ENCODE data around the gene NTNG1. TPM values are rescaled to one million over a fixed set of nuclear protein-coding genes. Genes with fewer than 3 reads are reported as not detected.

Gene NTNG1
- total RNA-seq, 1 donor from 2014 or later: 0.79 TPM

- H3K27me3 ChIP-seq: no peaks in the 10 kb centered on the region
- TF ChIP-seq EZH2 (IDR thresholded peaks at IDR 0.05) (no peak), EZH2phosphoT487 (IDR thresholded peaks at IDR 0.05) (no peak)
- TF ChIP-seq, protein P1, sequence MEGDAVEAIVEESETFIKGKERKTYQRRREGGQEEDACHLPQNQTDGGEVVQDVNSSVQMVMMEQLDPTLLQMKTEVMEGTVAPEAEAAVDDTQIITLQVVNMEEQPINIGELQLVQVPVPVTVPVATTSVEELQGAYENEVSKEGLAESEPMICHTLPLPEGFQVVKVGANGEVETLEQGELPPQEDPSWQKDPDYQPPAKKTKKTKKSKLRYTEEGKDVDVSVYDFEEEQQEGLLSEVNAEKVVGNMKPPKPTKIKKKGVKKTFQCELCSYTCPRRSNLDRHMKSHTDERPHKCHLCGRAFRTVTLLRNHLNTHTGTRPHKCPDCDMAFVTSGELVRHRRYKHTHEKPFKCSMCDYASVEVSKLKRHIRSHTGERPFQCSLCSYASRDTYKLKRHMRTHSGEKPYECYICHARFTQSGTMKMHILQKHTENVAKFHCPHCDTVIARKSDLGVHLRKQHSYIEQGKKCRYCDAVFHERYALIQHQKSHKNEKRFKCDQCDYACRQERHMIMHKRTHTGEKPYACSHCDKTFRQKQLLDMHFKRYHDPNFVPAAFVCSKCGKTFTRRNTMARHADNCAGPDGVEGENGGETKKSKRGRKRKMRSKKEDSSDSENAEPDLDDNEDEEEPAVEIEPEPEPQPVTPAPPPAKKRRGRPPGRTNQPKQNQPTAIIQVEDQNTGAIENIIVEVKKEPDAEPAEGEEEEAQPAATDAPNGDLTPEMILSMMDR (IDR thresholded peaks at IDR 0.05): no peak
- H3K9me3 Mint-ChIP-seq: no peaks in the 10 kb centered on the region
- no peak overlapping the region for H3K27ac ChIP-seq
- H3K4me3 Mint-ChIP-seq: no peak overlapping the region
- no peaks in the 10 kb centered on the region for H3K9me3 ChIP-seq (ENCODE audit: low read depth)
- peaks cover 21% of the 10 kb centered on the region for H3K4me1 Mint-ChIP-seq
- H3K9ac ChIP-seq: no peak overlapping the region
- H3K36me3 ChIP-seq: no peaks in the 10 kb centered on the region
- H4K20me1 ChIP-seq (ENCODE audit: low read depth): no peaks in the 10 kb centered on the region
- no peak overlapping the region for H2AFZ ChIP-seq (replicated peaks)
- H3K79me2 ChIP-seq (ENCODE audit: low read depth): no peaks in the 10 kb centered on the region
- no peak overlapping the region for H3K4me3 ChIP-seq
- no peaks in the 10 kb centered on the region for H3K27me3 Mint-ChIP-seq (ENCODE audit: insufficient read depth, low read depth)
- no peak overlapping the region for H3K4me2 ChIP-seq
- H3K36me3 Mint-ChIP-seq: no peaks in the 10 kb centered on the region
- no peaks in the 10 kb centered on the region for H3F3A ChIP-seq (ENCODE audit: low read depth)
- no peak overlapping the region for H3K27ac Mint-ChIP-seq
- H3K4me1 ChIP-seq: no peaks in the 10 kb centered on the region
- no peak for DNase-seq (ENCODE audit: low spot score)
Measured at GRCh38 chr1:107459204-107459904, 318.5 kb downstream of the NTNG1 start.

DNA sequence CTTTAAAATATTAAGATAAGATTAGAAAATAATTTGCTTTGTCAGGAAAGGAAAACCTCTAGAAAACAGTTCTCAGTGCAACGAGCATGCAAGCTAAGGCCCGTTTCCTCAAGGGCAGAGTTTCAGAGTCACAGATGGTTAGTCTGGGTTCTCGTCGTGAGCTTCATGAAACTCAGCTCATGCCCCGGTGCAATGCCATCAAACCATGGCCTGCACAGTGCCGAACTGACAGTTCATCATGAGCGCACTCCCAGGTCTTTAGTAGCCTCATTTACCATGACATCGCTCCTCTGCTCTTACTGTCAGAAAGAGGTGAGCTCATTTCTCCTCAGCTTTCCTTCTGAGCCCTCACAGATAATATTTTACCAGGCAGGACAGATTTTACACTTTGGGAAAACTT is 319.2 kb downstream of the NTNG1 start:
- Mint-ChIP-seq H3K27ac (no peak overlapping the region), H3K27me3 (ENCODE audit: insufficient read depth, low read depth) (no peaks in the 10 kb centered on the region), H3K4me3 (no peak overlapping the region), H3K36me3 (no peaks in the 10 kb centered on the region), H3K4me1 (peaks cover 21% of the 10 kb centered on the region), H3K9me3 (no peaks in the 10 kb centered on the region)
- no peaks in the 10 kb centered on the region for H3K9me3 ChIP-seq (ENCODE audit: low read depth)
- no peaks in the 10 kb centered on the region for H3K36me3 ChIP-seq
- H3K4me2 ChIP-seq: no peak overlapping the region
- H3K79me2 ChIP-seq (ENCODE audit: low read depth): no peaks in the 10 kb centered on the region
- H3K27ac ChIP-seq: no peak overlapping the region
- no peak for DNase-seq (ENCODE audit: low spot score)
- no peak overlapping the region for H3K4me3 ChIP-seq
- H4K20me1 ChIP-seq (ENCODE audit: low read depth): no peaks in the 10 kb centered on the region
- H3K4me1 ChIP-seq: no peaks in the 10 kb centered on the region
- TF ChIP-seq EZH2 (IDR thresholded peaks at IDR 0.05) (no peak), EZH2phosphoT487 (IDR thresholded peaks at IDR 0.05) (no peak)
- TF ChIP-seq, protein P1 (IDR thresholded peaks at IDR 0.05): no peak
- H3K27me3 ChIP-seq: no peaks in the 10 kb centered on the region
- H3F3A ChIP-seq (ENCODE audit: low read depth): no peaks in the 10 kb centered on the region
- H3K9ac ChIP-seq: no peak overlapping the region
- H2AFZ ChIP-seq (replicated peaks): no peak overlapping the region

GRCh38 chr1:107464827-107465226 is 324.0 kb downstream of the NTNG1 start:
- Mint-ChIP-seq H3K4me3 (no peak overlapping the region), H3K27ac (no peak overlapping the region), H3K36me3 (no peaks in the 10 kb centered on the region), H3K9me3 (no peaks in the 10 kb centered on the region), H3K27me3 (ENCODE audit: insufficient read depth, low read depth) (no peaks in the 10 kb centered on the region), H3K4me1 (peaks cover 6% of the 10 kb centered on the region)
- Histone ChIP-seq H4K20me1 (ENCODE audit: low read depth) (no peaks in the 10 kb centered on the region), H3K27me3 (no peaks in the 10 kb centered on the region), H3K4me2 (no peak overlapping the region), H3K4me3 (no peak overlapping the region), H3K4me1 (no peaks in the 10 kb centered on the region), H3K36me3 (no peaks in the 10 kb centered on the region), H3K27ac (no peak overlapping the region), H3K9ac (no peak overlapping the region), H2AFZ (replicated peaks) (no peak overlapping the region), H3K79me2 (ENCODE audit: low read depth) (no peaks in the 10 kb centered on the region), H3F3A (ENCODE audit: low read depth) (no peaks in the 10 kb centered on the region), H3K9me3 (ENCODE audit: low read depth) (no peaks in the 10 kb centered on the region)
- TF ChIP-seq EZH2phosphoT487 (IDR thresholded peaks at IDR 0.05) (no peak), EZH2 (IDR thresholded peaks at IDR 0.05) (no peak)
- TF ChIP-seq, protein P1 (IDR thresholded peaks at IDR 0.05): peak; percentile 39
- peak; percentile 27 for DNase-seq (ENCODE audit: low spot score)

Data from neural progenitor cell (in vitro differentiated cells).